Right atrium auricular region (tissue), 2 donors: Measurements from ENCODE around the gene DGAT2. TPM values are rescaled to one million over a fixed set of nuclear protein-coding genes. Genes with fewer than 3 reads are reported as not detected.

Experiments used
- DNase-seq: peaks from one replicate; pipeline ENCODE4 v3.0.0-alpha.2; 2019; ENCODE audit warnings: low spot score
- H3K27ac ChIP-seq, 2 donors: fragments of 200-600 bp; sonication (generic); 1 replicate in 1 of 2; 2 replicates in 1 of 2; pipeline ENCODE4 v1.5.1; 2016 to 2019
- H3K27me3 ChIP-seq, 2 donors: fragments of 200-600 bp; sonication (generic); one replicate each; pipeline versions ENCODE4 v1.5.1 to v1.6.0; 2017 to 2019
- H3K36me3 ChIP-seq: fragments of 200-600 bp; sonication (generic); one replicate; pipeline ENCODE4 v1.5.1; 2016
- H3K4me1 ChIP-seq, 2 donors: fragments of 200-600 bp; sonication (generic); one replicate each; pipeline versions ENCODE4 v1.5.1 to v1.6.0; 2017 to 2019
- H3K4me3 ChIP-seq, 2 donors: fragments of 200-600 bp; sonication (generic); 1 replicate in 1 of 2; 2 replicates in 1 of 2; pipeline ENCODE4 v1.5.1; 2017 to 2019; ENCODE audit warnings: mild to moderate bottlenecking in 1 of 2, moderate library complexity in 1 of 2
- H3K9me3 ChIP-seq, 2 donors: fragments of 200-600 bp; sonication (generic); one replicate each; pipeline ENCODE4 v1.5.1; 2019
- CTCF ChIP-seq, 2 donors: fragments of 200-600 bp; sonication (generic); IDR thresholded peaks; one replicate each; pipeline ENCODE4 v1.5.1; 2019; ENCODE audit warnings: antibody characterized with exemption in 2 of 2
- total RNA-seq, 2 donors: library from RNA; depleted of rRNA; stranded (reverse); fragments of >200 nt; gene quantifications; one replicate each; pipeline ENCODE4 v1.1.0, GENCODE V29; 2016

DGAT2 gene
- total RNA-seq, 2 donors from 2014 or later = 2.7 to 27.7 TPM

GRCh38 chr11:75725547-75726320 is 42.8 kb upstream of the DGAT2 start:
- no peaks in the 10 kb centered on the region for H3K4me1 ChIP-seq
- no peak for DNase-seq
- H3K9me3 ChIP-seq = no peaks in the 10 kb centered on the region
- H3K27me3 ChIP-seq = no peaks in the 10 kb centered on the region
- no peak overlapping the region for H3K4me3 ChIP-seq
- H3K36me3 ChIP-seq = no peaks in the 10 kb centered on the region
- no peak overlapping the region for H3K27ac ChIP-seq
- TF ChIP-seq CTCF (IDR thresholded peaks at IDR 0.05) = no peak

GRCh38 chr11:75728992-75729391 is 39.6 kb upstream of the DGAT2 start:
- DNase-seq = no peak
- no peaks in the 10 kb centered on the region for H3K36me3 ChIP-seq
- H3K27me3 ChIP-seq = no peaks in the 10 kb centered on the region
- no peak for TF ChIP-seq CTCF (IDR thresholded peaks at IDR 0.05)
- no peaks in the 10 kb centered on the region for H3K4me1 ChIP-seq
- no peak overlapping the region for H3K27ac ChIP-seq
- H3K4me3 ChIP-seq = no peak overlapping the region
- no peaks in the 10 kb centered on the region for H3K9me3 ChIP-seq

GRCh38 chr11:75731095-75731494 is 37.5 kb upstream of the DGAT2 start:
- Histone ChIP-seq H3K4me3 (no peak overlapping the region), H3K27me3 (no peaks in the 10 kb centered on the region), H3K4me1 (peaks cover 0 to 5% of the 10 kb centered on the region in 2 donors), H3K9me3 (no peaks in the 10 kb centered on the region), H3K27ac (no peak overlapping the region), H3K36me3 (no peaks in the 10 kb centered on the region)
- DNase-seq = no peak
- no peak for TF ChIP-seq CTCF (IDR thresholded peaks at IDR 0.05)

GRCh38 chr11:75733071-75733430 is 35.5 kb upstream of the DGAT2 start:
- Histone ChIP-seq H3K4me3 (no peak overlapping the region), H3K36me3 (no peaks in the 10 kb centered on the region), H3K27ac (peak overlapping the region in 1 of 2 donors; percentile 70), H3K4me1 (peaks cover 0 to 5% of the 10 kb centered on the region in 2 donors), H3K27me3 (no peaks in the 10 kb centered on the region), H3K9me3 (no peaks in the 10 kb centered on the region)
- DNase-seq = no peak
- no peak for TF ChIP-seq CTCF (IDR thresholded peaks at IDR 0.05)

- Histone ChIP-seq H3K4me1 (peaks cover 0 to 5% of the 10 kb centered on the region in 2 donors), H3K27ac (peak overlapping the region in 1 of 2 donors; percentile 70), H3K4me3 (no peak overlapping the region), H3K27me3 (no peaks in the 10 kb centered on the region), H3K36me3 (no peaks in the 10 kb centered on the region), H3K9me3 (no peaks in the 10 kb centered on the region)
- no peak for DNase-seq
- no peak for TF ChIP-seq CTCF (IDR thresholded peaks at IDR 0.05)
Measured at GRCh38 chr11:75733431-75734107, 35.0 kb upstream of the DGAT2 start.
